HG03060 (cell line): ENCODE data around the gene IER2.

ENCODE experiments used
- ATAC-seq: cut with Tn5 transposase; IDR thresholded peaks from one replicate; pipeline ENCODE4 v1.9.1; 2021; ENCODE audit warnings: low read depth, moderate number of reproducible peaks; ENCODE audit not compliant: unreplicated experiment

Gene IER2, protein sequence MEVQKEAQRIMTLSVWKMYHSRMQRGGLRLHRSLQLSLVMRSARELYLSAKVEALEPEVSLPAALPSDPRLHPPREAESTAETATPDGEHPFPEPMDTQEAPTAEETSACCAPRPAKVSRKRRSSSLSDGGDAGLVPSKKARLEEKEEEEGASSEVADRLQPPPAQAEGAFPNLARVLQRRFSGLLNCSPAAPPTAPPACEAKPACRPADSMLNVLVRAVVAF

DNA sequence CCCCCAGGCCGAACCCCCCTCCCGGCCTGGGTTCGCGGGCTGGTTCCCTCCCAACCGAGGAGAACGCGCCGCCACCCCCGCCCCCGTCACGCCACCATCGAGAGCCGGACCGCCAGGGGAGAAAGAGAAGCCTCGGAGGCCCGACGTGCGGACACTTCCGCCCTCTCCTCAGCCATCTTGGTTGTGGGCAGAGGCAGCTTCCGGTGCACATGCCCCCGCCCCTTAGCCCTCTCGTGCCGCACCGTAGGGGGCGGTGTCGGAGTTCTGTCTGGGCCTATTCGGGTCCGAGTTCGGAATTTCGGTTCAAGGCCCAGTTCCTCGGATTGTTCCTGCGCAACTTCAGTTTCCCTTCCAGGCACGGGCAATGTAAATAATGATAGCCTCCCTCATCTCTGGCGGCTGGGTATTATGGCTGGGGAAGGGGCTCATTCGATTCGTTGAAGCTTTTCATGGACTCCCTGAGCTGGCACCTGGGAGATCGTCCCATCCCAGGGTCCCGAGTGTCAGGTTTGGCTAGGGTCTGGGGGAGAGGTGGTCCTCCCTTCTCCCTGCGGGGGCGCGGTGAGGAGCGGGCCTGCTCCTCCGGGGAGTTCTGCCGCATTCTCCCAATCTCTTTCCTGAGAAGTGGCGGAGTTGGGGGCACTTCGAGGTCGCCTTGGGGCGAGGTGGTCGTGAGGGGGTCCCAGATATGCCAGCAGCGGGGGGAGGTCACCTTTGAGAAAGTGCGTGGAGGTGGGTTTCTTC, at the start of gene IER2, which contains the start of gene STX10:
Gene IER2 (plus strand): TSS at position 225 of the 744 bp plus-strand sequence. CDS start 2,776 bp downstream, outside the sequence.
Gene STX10 (minus strand): TSS at position 189 of the 744 bp plus-strand sequence. CDS start 202 bp downstream, outside the sequence.
- ATAC-seq = peak; percentile 25

DNA sequence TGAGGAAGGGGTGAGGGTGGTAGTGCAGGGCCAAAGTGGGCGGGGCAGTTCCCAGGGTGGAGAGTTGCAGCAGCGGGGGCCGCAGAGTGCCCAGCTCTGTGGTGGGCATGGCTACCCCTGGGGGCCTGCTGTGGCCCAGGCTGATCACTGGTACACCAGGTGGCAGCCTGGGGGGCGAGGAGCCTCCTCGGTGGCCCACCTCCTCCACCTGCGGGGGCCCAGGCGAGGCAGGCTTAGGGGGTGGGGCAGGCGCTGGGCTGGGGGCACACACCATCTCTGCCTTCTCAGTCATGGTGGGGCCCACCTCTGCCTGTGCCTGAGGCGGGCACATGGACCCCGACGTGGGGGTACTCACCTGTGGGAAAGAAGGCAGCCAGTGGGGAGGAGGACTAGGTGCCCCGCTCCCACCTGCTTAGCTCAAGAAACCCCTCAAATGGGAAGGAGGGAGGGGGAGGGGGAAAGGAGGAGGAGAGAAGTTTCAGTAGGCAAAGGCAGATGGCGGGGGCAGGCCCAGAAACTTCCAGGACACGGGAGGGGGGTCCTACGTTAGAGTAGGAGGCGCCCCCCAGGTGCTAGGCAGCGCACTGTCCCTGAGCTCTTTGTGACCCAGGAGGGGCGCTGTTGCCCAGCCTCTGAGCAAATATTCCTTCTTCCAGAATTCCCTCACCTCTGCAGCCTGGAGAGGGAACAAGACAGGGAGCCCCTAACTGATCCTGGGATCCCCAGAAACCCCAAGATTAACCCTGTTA, 49.2 kb upstream of the IER2 start:
- ATAC-seq = no peak

DNA sequence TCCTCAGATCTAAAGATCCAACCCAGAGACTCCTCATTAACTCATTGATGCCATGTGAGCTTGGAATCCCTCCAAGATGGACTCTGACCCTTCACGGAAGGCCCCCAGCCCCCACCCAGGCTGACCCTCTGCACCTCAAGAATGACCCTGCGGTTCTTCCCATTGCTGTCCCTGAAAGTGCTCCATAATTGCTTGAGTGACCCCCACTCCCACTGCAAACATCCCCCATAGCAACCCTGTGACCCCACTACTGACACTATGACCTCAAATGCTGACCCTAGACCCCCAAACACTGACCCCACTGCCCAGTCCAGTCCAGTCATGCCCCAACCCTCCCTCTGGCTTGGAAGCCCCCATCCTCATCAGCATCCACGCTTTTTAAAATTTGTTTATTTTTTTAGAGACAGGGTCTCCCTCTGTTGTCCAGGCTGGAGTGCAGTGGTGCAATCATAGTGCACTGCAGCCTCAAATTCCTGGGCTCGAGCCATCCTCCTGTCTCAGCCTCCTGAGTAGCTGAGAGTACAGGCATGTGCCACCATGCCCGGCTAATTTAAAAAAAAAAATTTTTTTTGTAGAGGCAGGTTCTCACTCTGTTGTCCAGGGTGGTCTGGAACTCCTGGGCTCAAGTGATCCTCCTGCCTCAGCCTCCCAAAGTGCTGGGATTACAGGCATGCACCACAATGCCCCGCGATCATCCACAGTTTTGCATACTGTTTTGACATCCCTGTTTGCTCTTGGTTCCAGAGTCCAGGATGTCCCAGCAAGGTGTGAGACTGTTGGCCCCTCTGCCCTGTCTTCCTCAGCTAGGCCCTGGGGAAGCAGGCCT, 48.4 kb upstream of the IER2 start:
- no peak for ATAC-seq

DNA sequence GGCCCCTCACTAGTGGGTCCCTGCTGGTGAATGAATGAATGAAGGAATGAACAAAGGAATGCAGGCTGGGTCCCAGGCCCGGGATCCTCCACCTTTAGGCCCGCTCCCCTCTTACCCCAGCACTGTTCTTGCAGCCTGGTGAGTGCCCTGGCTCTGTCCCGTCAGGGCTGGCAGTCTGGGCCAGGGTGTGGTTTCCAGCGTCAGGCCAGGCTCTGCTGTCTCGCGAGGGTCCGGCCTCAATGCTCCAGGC, 47.9 kb upstream of the IER2 start:
- ATAC-seq = no peak

DNA sequence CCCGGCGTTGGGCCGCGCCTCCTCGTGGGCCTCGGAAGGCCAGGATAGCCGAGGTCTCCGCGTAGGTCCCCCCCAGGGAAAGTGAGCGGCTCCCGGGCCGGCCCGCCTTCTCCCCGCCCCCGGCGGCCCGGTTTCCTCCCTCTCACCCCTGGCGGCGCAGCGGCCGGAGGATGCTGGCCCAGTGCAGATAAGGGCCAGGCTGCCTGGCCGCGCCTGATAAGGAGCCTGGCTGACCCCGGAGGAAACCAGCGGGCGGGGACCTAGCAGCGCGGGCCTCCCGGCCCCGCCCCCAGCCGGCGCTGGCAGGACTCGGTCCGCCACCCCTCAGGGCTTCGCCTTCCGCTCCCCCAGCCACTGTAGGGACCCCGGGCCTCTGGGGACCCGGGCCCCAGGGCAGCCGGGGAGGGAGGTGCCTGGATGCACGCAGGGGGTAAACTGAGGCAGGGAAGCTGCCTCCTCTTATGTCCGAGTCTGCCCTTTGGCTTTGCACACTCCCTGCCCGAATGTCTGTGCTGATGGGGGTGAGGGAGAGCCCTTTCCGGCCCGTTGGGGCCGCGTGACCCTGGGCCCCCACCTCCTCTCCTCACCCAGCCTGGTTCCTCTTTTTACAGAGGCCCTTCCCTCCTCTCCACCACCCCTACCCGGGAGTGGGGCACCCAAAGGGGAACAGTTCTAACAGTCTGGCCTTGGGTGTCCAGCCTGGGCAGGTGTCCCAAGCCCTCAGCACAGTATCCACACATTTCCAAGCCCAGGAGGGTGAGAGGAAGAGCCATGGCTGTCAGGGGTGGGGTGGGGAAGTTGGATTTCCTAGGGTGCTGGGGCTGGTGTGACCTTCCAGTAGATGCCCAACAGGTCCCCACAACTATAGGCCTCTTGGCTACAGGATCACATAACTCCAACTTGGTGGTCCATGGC, 47.3 kb upstream of the IER2 start, which contains the start of gene LYL1:
Gene LYL1 (minus strand): TSS at position 193 of the 915 bp plus-strand sequence. CDS start 1,687 bp downstream, outside the sequence.
- no peak for ATAC-seq

GRCh38 chr19:13103581-13104359, 46.4 kb upstream of the IER2 start:
- no peak for ATAC-seq

DNA sequence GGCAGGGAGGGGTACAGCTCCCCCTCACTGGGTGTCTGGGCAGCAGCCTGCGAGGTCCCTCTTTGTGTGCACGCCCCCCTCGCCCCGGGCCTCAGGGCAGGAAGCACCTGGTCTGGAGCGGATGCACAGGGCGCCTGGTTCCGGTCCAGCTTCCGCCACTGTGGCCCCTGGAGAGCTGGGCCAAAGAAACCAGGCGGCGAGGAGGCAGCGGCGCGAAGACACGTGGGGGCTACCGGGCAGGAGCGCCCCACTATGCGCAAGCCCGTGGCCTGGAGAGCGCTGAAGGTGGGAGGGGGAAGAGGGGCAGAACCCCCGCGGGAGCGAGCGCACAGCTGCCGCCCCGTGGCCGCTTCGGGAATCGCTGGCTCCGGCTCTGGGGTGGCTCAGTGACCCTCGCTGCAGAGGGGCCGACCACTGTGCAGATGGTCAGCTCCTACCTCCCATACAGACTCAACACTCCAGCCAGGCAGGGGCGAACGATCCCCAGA, 45.8 kb upstream of the IER2 start:
- ATAC-seq = no peak

- no peak for ATAC-seq
Observed at GRCh38 chr19:13104848-13105711, 45.1 kb upstream of the IER2 start.

DNA sequence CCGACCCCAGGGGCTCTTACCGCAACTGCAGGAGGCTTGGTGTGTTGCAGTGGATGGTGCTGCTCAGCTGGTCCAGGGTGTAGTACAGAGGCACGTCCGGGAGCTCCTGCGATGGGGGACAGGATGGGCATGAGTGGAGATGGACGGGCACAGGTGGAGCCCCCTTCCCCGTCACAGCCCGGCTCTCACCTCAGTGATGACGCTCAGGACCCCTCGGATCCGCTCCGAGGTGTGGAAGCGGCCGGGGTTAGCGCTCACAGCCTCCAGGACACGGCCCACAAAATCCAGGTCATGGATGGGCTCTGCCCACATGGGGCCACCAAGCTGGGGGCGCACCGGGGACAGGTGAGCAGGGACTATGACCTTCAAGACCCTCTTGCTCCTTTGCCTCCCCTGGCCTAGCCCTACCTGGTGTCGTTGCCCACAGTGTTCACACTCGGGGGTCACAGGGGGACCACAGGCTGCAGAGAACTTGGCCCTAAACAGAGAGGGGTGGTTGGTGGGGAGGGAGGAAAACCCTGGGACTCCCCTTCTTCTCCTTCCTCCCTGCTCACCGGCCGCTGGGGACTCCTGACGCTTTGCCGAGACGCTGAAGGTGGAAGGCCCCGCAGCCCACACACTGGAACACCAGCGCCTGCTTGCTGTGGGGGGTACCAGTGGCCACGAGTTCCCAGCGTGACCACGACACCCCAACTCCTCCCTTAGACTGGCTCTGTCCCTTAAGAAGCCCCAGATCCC, 40.7 kb upstream of the IER2 start:
- ATAC-seq = no peak

DNA sequence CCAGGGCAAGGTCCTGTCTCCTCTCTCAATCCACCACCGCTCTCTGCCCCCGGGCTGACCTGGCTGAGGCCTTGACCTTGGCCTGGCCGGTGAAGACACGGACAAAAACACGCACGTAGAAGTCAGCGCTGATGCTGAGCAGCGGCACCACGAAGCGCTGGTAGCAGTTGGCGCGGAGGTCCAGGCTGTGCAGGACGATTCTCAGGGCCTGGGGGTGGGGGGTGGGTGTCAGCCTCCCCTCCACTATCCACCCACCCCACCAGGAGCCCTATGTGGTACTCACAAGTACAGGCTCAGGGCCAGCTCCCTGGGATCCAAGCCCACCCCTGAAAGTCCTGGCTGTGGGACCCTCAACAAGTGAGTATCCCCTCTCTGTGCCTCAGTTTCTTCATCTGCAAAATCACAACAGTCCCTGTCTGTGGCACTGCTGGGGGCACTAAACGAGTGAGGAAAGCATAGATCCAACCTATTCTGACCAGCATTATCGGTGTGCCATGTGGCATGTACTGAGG, 40.1 kb upstream of the IER2 start:
- ATAC-seq = no peak

DNA sequence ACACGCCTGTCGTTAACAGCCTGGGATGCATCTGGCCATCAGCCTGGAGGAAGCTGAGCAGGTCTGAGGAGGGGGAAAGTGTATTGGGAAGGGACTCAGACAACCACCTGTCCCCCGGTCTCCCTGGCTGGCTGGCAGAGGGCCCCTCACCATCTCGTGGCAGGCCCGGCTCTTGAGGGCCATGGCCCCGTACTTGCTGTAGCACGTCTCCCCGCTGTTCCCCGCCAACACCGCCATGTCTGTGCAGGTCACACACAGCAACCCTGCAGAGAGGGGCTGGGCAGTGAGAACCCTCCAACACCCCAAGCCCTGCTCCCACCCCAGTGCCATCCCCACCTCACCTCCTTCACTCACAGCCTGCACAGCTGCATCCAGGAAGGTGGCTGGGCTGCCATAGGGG, 37.7 kb upstream of the IER2 start:
- ATAC-seq = no peak

DNA sequence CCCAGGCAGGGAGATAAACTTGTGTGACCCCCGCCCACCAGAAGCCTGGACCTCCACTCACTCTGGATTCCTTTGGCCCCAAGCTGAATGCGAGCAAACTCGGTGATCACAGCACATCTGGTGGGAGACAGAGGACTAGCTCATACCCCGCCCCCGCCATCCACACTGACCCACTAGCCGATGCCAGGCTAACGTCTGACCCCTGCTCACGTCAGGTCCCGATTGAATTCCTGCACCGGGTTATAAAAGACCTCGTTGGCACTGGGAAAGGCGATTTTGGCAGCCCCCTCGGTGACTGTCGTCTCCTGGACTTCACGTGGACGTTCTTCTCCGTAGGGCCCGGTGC, 34.3 kb upstream of the IER2 start:
- ATAC-seq = no peak

DNA sequence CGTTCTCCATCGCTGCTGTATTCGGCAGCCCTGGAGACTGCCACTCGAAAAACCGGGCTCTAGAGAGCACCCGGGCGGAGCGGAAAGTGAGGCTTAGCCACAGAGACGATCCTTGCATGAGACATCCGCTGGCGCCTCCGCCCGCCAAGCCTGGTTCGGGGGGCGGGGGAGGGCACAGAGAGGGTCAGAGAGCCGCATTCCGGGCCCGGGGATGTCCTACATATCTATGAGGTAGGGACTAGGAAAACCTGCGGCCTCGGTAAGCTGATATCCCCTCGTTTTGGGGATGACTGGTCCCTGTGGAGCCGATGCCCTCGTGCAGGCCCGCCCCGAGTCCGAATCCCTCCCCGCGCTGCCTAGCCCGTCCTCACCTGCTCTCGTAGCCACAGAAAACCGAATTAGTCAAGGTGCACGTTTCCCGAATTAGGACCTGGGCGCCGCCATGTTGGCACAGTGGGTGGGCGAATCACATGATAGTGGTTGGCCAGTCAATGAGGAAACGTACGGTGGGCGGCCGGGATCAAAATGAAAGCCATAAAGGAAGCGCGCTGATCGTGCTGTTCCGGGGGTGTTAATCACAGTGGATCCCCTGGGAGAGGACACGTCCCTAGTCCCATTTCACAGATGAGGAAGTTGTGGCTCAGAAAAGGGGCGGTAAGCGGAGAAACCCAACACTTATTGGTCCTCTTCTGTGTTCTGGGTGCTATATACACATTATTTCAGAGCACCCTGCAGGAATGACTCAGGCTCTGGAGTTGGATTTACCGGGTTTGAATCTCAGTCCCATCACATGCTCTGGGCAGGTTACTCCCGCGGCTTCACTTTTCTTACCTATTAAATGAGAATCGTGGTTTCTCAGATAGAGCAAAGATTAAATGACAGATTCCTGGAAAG, 33.7 kb upstream of the IER2 start, which contains the start of gene TRMT1:
Gene TRMT1 (minus strand): TSS at position 459 of the 894 bp plus-strand sequence. CDS start 341 bp downstream, at position 118.
- no peak for ATAC-seq

- no peak for ATAC-seq
Observed at GRCh38 chr19:13117176-13117771, 32.9 kb upstream of the IER2 start.

- ATAC-seq = no peak
Observed at GRCh38 chr19:13117772-13118423, 32.3 kb upstream of the IER2 start, which contains the start of gene NACC1. NACC1 (plus strand) TSS chr19:13118264; CDS start chr19:13135208, 16,944 bp downstream.
